GM18508 (cell line): ENCODE measurements around the gene MARCHF10.
"Not testable (repeated sequence)": the region's sequence is repeated elsewhere in the genome, so short reads cannot be mapped to it uniquely, and the experiment has no call there.

ENCODE experiments used
- ATAC-seq: cut with Tn5 transposase; IDR thresholded peaks from one replicate; pipeline ENCODE4 v1.9.1; 2021; ENCODE audit warnings: moderate number of reproducible peaks; ENCODE audit not compliant: insufficient read depth, unreplicated experiment

MARCHF10 gene

DNA sequence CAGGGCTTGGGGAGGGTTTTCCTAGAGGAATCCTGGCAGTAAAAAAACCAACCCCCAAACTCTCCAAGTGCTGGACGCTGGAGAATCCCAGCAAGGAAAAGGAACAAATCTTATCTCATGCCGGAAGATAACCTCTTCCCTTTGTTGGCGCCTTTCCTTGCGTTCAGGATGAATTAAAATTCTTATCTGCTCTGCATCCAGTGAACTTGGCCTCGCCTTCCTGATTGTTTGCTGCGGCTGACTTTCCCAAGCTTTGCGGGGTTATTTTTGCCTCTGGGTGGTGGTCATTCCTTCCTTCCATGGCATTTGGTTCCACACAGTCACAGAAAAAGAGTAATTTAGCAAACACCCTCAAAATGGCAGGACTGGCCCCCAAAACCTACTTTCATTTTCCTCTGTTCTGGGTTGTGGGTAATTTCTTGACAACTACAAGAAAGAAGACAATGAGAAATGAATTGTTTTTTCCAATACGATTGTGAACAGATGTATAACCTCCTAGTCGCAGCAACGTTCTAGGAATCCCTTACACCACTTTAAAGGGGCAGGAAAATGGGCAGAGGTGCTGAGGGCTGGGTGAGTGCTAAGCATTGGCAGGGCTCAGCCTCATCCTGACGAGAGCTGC, 102.8 kb downstream of the MARCHF10 start:
- ATAC-seq = no peak

DNA sequence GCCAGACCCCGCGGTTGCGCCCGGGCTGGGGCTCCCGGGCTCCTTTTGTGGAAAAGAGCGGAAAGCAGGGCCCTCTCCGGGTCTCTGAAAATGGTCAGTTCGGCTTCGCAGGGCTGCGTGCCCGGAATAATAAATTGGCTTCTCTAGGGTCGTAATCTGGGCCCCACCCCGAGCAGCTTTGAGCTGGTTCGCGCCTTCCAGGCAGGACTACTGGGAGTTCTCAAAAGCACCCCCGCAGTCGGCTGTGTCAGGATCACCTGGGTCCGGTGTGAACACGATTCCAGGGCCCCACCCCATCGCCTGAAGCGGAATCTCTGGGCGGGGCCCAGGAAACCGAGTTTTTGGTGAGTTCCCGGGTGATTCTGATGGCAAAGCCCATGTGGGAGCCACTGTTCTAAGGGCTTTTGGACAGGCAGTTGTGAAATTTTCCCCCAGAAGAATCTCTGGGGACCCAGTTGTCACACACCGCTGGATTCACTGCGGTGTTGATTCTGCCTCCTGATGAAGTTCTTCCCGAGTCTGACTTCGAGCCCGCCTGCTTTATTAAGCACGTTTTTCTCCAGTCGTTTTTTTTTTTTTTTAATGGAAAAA, 103.6 kb downstream of the MARCHF10 start:
- ATAC-seq = no peak

DNA sequence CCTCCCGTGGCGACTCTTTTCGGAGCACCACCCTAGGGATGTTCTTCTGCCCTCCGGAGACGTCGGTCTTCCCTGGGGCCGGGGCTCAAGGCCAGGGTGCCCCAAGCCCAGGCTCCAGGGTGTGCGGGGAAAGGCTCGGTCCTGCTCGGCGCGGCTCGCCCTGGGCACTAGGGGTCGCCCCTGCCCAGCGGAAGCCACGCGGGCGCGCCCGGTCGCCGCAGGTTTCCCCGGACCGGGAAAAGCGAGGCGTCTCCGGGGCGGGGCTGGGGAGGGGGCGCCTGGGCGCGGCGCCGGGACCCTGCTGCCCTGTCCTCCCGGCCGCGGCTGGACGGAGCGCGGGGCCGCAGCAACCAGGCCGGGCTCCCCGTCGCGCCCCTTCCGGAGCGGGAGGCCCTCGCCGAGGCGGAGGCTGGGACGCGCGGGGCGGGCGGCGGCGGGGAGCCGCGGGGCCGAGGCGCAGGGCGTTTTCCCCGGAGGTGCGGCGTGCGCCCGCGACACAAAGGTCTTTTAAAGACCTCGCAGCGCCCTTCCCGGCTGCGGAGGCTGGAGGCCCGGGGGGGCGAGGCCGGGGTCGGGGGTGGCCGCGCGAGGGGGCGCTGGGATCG, 104.2 kb downstream of the MARCHF10 start:
- no peak for ATAC-seq

DNA sequence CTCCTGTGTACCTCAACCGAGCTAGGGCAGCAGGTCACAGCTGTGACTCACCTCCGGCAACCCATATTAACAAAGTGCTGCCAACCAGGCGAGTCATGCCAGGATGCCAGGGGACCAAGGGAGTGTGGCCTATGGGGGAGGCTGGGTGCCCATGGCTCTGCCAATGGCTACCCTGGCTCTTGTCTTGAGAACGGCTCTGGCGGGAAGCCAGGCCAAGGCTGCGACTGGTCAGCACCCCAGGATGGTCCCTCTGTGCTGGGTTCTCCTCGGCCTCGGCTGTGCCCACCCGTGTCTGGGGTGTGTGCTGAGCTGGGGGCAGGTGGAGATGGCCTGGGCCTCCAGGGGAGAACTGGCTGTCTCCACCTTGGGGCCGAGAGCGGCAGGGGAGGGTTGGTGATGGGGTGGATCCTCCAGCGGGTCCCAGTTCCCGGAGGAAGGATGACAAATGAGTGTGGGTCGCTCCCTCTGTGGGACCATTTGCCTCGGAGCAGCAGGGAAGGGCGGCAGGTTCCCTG, 104.8 kb downstream of the MARCHF10 start:
- ATAC-seq = no peak

DNA sequence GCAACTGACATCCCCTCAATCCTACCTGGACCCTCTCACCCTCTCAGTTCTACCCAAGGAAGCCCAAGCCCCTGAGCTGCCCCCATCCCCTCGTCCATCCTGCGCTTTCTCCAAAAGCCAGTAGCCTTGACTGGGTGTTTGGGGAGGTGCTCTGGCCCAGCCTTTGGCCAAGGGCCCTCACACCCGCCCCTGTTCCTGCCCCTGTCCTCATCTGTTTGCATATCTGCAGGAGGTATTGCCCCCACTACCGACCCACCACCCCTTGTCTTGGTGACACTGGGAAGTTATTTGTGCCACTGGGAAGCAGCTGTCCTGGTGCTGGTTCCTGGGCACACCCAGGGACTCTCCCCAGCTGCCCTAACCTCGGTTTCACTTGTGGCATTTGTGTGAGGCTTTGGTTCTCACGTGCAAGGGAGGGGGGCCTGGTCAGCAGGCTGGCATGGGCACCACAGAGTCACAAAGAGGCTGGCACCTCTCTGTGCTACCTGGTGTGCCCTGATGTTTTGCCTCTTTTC, 105.3 kb downstream of the MARCHF10 start:
- no peak for ATAC-seq

DNA sequence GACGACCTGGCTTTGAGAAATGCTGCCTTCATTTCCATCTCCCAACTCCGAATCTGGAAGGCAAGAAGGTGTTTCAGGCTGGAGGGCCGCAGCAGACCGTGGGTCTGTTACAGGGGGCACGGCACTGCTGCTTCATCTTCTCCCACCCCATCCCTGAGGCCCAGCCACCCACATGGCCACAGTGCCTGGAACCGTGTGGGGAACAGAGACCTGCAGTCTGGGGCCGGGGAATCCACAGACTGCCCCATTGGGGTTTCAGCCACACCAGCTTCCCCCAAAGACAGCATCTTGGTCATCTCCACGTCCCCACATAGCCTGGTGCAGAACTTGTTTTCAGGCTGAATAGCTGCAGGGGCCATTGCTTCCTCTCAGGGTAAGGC, 106.4 kb downstream of the MARCHF10 start:
- ATAC-seq = no peak

DNA sequence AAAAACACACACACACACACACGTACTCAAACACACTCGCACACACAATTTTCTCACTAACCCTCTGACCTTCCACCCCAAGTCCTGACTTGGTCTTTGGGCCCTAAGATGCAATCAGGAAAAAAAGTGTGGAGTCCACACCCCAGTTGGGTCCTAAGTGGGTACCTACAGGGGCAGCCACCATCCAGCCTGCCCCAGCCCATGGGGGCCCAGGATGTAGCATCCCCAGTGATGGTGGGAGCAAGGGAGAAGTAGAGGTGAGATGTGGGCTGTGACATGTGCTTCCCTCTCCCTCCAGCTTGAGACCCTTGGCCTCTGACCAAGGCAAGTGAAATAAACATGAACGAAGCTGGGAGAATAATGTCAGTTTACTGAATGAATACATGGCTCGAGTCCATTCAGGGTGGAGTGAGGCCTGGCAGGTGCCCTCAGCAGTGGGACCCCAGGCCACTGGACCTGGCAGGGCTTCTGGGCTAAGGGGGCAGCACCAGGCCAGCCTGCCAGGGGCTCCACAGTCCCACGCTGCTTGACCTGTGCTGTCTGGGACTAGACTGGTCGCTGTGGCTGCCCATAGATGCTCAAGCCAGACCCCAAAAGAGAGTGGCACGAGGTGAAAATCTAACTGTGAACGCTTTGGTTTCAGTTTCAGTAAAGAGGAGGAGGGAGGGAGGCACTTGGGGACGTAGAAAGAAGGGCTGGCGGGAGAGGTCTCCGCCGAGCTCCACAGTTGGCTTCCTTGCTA, 107.0 kb downstream of the MARCHF10 start:
- no peak for ATAC-seq

DNA sequence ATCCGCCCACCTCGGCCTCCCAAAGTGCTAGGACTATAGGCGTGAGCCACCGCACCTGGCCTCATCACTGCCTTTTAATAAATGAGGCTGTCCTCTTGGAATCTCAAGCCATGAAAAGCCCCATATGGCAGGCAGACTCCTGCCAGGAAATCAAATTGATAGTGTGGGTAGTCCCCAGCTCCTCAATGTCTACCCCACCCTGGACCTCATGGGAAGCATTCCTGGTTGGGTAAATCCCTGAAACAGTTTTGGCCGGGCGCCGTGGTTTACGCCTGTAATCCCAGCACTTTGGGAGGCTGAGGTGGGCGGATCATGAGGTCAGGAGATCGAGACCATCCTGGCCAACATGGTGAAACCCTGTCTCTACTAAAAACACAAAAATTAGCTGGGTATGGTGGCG, 109.7 kb downstream of the MARCHF10 start:
- ATAC-seq = not testable (repeated sequence)

DNA sequence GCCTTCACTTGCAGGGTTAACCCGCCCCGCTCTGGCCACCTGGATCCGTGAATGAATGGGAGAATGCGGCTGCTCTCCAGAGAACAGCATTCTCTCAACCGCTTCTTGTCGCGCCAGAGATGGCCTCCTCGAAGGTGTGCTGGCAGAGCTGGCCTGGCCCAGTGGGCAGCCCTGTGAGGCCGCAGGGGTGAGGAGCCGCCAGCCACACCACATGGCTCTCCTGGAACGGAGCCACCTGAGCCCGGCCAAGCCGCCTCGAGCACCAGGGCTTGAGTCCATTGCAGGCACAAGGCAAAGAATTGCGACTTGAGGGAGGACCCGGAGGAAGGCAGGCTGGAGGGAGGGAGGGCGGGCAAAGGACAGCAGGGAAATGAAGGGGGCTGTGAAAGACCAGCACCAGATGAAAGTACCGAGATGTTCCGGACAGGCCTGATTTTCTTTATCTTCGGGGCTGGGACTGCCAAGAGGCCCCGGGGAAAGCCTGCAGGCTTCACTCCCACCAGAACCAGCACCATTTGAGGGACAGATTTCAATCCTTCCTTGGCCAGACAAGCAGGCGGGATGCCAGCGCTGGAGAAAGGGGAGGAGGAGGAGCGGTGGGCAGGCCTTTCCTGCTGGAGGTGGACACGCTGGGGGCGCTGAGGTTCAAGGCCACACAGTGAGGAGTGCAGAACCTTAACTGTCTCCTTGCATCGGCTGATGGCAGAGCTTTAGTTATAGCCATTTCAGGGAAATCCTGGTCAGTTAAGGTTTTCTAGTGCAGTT, 111.2 kb downstream of the MARCHF10 start:
- ATAC-seq = no peak

DNA sequence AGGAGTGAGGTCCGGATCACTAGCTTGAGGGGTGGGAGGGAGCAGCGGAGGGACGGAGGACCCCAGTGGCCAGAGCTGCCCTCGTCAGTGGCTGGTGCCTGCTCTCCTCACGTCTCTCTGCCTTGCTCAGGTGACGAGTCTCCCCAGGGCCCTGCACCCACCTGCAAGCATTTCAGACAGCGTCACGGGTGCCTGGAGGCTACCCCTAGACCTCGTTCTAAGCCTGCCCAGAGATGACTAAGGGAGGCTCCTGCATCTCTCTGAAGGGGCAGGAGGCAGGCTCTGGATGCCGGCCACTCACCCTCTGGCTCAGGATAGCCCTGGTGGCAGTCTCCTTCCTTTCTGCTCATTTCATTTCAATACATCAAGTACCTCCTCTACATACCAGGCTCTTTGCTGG, 111.9 kb downstream of the MARCHF10 start:
- no peak for ATAC-seq

DNA sequence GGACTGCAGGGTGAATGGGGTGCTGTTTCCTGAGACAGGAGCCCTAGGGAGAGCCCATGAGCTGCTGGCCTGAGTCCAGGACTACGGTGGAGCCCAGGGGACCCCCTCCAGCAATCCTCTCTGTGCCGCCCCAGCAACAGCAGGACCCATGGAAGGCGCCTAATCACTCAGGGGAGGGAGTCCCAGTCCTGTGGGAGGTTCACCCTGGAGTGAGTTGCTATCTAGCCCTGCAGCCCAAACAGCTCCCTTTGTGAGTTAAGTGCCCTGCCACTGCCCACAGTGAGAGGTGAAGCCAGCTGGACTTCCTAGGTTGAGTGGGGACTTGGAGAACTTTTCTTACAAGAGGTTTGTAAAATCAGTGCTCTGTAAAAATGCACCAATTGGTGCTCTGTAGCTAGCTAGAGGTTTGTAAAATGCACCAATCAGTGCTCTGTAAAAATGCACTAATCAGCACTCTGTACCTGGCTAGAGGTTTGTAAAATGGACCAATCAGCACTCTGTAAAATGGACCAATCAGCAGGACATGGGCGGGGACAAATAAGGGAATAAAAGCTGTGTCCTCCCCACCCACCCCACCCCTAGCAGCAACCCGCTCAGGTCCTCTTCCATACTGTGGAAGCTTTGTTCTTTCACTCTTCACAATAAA, 112.9 kb downstream of the MARCHF10 start:
- ATAC-seq = not testable (repeated sequence)

DNA sequence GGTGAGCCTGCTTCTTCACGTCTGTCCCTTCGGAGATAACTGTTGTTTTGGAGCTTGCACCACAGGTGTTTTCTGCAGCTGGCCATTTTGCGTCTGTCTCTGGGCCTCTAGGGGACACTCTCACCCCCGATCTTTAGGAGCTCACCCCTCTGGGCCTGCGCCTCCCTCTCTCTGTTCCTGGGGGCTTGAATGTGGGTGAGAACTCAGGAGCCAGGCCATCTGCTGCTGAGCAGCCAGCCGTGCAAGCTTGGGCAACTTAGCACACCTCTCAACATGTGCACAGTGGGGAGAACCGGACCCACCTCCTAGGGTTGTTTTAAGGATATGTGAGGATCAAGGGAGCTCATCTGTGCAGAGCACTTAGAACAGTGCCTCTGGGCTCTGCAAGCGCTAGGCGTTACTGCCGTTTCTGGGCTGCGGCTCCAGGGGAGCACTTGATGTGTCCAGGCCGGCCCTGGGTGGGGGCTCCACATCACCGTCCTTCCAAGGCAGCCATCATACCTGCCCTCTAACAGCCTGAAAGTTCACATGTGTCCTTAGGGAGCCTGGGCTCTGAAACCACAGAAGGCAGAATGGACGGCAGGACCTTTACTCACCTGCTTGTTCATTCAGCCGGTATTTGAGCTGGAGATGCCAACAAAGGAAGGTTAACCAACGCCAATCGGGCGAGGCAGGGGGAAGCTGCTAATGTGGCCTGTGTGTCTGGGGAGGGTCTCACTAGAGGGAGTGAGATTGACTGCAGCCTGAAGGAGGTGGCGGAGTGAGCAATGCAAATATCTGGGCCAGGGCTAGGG, 114.3 kb downstream of the MARCHF10 start:
- no peak for ATAC-seq

DNA sequence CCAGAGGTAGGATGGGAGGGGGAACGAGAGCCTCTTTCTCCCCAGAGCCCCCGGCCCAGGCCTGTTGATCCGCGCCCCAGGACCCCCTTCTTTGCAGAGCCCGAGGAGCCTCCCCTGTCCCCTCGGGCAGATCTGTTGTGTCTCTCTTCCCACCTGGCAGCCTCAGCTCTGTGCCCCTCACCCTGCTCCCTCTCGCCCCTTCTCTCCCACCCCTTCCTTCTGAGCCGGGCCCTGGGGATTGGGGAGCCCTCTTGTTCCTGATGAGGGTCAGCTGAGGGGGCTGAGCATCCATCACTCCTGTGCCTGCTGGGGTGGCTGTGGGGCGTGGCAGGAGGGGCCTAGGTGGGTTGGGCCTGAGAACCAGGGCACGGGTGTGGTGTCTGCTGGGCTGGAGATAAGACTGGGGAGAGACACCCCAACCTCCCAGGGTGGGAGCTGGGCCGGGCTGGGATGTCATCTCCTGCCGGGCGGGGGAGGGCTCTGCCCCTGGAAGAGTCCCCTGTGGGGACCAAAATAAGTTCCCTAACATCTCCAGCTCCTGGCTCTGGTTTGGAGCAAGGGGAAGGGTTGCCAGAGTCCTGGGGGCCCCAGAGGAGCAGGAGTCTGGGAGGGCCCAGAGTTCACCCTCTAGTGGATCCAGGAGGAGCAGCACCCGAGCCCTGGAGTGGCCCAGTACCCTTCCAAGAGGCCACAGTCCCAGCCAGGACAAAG, 115.2 kb downstream of the MARCHF10 start:
- no peak for ATAC-seq

DNA sequence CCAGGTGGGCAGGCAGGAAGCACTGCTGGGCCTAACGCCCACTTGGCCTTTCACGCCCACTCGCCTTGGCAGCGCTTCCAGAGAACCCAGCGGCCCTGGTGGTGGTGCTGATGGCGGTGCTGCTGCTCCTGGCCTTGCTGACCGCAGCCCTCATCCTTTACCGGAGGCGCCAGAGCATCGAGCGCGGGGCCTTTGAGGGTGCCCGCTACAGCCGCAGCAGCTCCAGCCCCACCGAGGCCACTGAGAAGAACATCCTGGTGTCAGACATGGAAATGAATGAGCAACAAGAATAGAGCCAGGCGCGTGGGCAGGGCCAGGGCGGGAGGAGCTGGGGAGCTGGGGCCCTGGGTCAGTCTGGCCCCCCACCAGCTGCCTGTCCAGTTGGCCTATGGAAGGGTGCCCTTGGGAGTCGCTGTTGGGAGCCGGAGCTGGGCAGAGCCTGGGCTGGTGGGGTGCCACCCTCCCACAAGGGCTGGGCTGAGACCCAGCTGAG, 115.9 kb downstream of the MARCHF10 start:
- no peak for ATAC-seq

DNA sequence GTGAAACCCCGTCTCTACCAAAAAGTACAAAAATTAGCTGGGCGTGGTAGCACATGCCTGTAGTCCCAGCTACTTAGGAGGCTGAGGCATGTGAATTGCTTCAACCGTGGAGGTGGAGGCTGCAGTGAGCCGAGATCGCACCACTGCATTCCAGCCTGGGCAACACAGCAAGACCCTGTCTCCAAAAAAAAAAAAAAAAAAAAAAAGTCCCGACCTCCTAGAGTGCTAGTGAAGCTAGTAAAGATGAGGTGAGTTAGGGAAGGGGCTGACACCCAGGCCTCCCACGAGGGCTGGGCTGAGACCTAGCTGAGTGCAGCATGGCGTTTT, 116.6 kb downstream of the MARCHF10 start:
- not testable (repeated sequence) for ATAC-seq

DNA sequence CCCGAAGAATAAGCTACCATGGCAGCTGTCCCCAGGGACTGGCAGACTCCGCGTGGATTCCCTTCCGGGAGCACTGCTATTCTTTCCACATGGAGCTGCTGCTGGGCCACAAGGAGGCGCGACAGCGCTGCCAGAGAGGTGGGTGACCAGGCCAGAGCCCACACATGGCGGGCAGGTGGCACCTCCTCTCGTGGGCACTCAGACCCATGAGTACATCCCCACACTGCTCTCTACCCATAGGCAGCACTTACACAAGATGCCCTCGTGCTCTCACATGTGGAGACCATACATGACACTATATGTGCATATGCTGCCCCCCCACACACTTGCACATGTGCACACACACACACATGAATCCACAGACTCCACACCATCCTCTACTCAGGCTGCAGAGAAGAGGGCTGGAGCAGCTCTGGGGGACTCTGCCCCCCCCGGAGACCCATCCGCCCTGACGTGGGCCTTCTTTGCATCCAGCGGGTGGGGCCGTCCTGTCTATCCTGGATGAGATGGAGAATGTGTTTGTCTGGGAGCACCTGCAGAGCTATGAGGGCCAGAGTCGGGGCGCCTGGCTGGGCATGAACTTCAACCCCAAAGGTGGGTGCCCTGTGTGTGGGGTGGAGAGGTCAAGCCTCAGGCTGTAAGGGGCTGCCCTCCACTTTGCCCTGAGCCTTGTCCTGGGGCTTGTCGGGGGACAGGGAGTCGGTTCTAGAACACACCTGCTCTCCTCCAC, 117.8 kb downstream of the MARCHF10 start:
- ATAC-seq = no peak

DNA sequence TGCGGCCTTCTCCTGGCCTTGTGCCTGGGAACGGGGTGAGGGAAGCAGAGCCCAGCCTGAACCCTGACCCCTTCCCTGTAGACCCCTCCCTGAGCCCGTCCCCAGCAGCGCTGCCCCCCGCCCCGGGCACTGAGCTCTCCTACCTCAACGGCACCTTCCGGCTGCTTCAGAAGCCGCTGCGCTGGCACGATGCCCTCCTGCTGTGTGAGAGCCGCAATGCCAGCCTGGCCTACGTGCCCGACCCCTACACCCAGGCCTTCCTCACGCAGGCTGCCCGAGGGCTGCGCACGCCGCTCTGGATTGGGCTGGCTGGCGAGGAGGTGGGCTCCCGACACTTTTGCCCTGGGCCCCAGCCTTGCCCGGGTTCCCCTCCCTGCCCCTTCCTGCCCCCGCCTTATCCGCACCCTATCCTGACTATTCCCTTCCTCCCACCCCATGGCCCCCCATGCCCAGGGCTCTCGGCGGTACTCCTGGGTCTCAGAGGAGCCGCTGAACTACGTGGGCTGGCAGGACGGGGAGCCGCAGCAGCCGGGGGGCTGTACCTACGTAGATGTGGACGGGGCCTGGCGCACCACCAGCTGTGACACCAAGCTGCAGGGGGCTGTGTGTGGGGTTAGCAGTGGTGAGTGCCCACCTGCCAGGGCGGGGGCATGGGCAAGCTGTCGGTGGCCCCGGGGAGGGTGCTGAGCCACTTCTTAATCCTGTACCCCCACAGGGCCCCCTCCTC, 118.5 kb downstream of the MARCHF10 start:
- ATAC-seq = no peak
